SK-N-SH (cell line): ENCODE results near the gene THADA.

Experiments used
- CHD2 ChIP-seq: fragments of 150-350 bp; IDR thresholded peaks from 2 replicates; pipeline ENCODE4 v1.6.1; 2018; ENCODE audit warnings: low read length; ENCODE audit not compliant: partially characterized antibody
- CTCF ChIP-seq: fragments of 200-600 bp; sonication (generic); IDR thresholded peaks from 2 replicates; pipeline ENCODE4 v1.6.1; 2017; ENCODE audit warnings: antibody characterized with exemption, mild to moderate bottlenecking, moderate library complexity
- EP300 ChIP-seq, 2 experiments: IDR thresholded peaks; 2 replicates each; pipeline versions ENCODE4 v1.4.0 to v1.6.1; 2012; ENCODE audit warnings: borderline replicate concordance in 1 of 2, low read depth in 1 of 2, low read length in 1 of 2
- EZH2phosphoT487 ChIP-seq: fragments of 200-600 bp; sonication (generic); IDR thresholded peaks from 2 replicates; pipeline ENCODE4 v1.6.1; 2017; ENCODE audit warnings: low read depth, mixed run types, mild to moderate bottlenecking, antibody characterized with exemption, moderate library complexity, borderline replicate concordance
- JUND ChIP-seq: IDR thresholded peaks from 2 replicates; pipeline ENCODE4 v1.4.0; 2012
- MXI1 ChIP-seq: IDR thresholded peaks from 2 replicates; pipeline ENCODE4 v1.6.1; 2012; ENCODE audit warnings: mild to moderate bottlenecking, low read depth, low read length, improper control_type of control experiment
- REST ChIP-seq: IDR thresholded peaks from 2 replicates; pipeline ENCODE4 v1.6.1; 2012; ENCODE audit warnings: mild to moderate bottlenecking, low read depth, low read length, moderate library complexity
- SIN3A ChIP-seq: IDR thresholded peaks from 2 replicates; pipeline ENCODE4 v1.6.1; 2012; ENCODE audit warnings: low read depth, mild to moderate bottlenecking, low read length, moderate library complexity, borderline replicate concordance
- USF2 ChIP-seq: fragments of 150-350 bp; IDR thresholded peaks from 2 replicates; pipeline ENCODE4 v1.6.1; 2017; ENCODE audit warnings: antibody characterized with exemption, low read length, low read depth, borderline replicate concordance

GRCh38 chr2:43344868-43345373 is 250.9 kb downstream of the THADA start:
- TF ChIP-seq REST (no peak), EP300 (IDR thresholded peaks at IDR 0.05; ENCODE audit: borderline replicate concordance in 1 of 2, low read depth in 1 of 2, low read length in 1 of 2) (peak in 1 of 2 experiments; percentile 97; a peak in 3 of 4 replicates), CTCF (no peak), EZH2phosphoT487 (no peak), USF2 (no peak), JUND (0 out of 2 replicates have a peak, but pooled peaks have one; percentile 5), MXI1 (no peak), SIN3A (no peak), CHD2 (peak; percentile 74)
